HG03575 (cell line): Measurements from ENCODE around the gene DAB2.

Source experiments
- ATAC-seq: cut with Tn5 transposase; IDR thresholded peaks from one replicate; pipeline ENCODE4 v1.9.1; 2021; ENCODE audit not compliant: unreplicated experiment, insufficient number of reproducible peaks, low FRiP score; ENCODE audit errors: extremely low read depth

DAB2 gene

GRCh38 chr5:39424736-39425637 lies at the start of gene DAB2:
Gene DAB2, minus strand, starts transcription at chr5:39424980. Its CDS starts 30,660 bp downstream, at chr5:39394320.
- ATAC-seq = no peak

- no peak for ATAC-seq
These were observed 48.5 kb upstream of the DAB2 start for GRCh38 chr5:39473156-39473775.

GRCh38 chr5:39471836-39472508 lies 47.2 kb upstream of the DAB2 start:
- no peak for ATAC-seq

- ATAC-seq = no peak
These were observed 46.0 kb upstream of the DAB2 start for GRCh38 chr5:39470811-39471210.

GRCh38 chr5:39469777-39470415 lies 45.1 kb upstream of the DAB2 start:
- ATAC-seq = no peak

- ATAC-seq = no peak
These were observed 44.4 kb upstream of the DAB2 start for GRCh38 chr5:39469176-39469575.

- no peak for ATAC-seq
These were observed 42.1 kb upstream of the DAB2 start for GRCh38 chr5:39466846-39467245.

GRCh38 chr5:39465843-39466242 lies 41.1 kb upstream of the DAB2 start:
- ATAC-seq = no peak

GRCh38 chr5:39465097-39465496 lies 40.3 kb upstream of the DAB2 start:
- ATAC-seq = no peak

- no peak for ATAC-seq
These were observed 39.3 kb upstream of the DAB2 start for GRCh38 chr5:39464088-39464487.

- ATAC-seq = no peak
These were observed 37.4 kb upstream of the DAB2 start for GRCh38 chr5:39462211-39462610.

- ATAC-seq = peak; percentile 43
These were observed 36.4 kb upstream of the DAB2 start for GRCh38 chr5:39461007-39461682.

GRCh38 chr5:39459907-39460306 lies 35.1 kb upstream of the DAB2 start:
- ATAC-seq = no peak

GRCh38 chr5:39459071-39459470 lies 34.3 kb upstream of the DAB2 start:
- no peak for ATAC-seq

- ATAC-seq = no peak
These were observed 30.9 kb upstream of the DAB2 start for GRCh38 chr5:39455645-39456044.

GRCh38 chr5:39453606-39454005 lies 28.8 kb upstream of the DAB2 start:
- ATAC-seq = no peak

GRCh38 chr5:39452846-39453245 lies 28.1 kb upstream of the DAB2 start:
- ATAC-seq = no peak

GRCh38 chr5:39451276-39451941 lies 26.6 kb upstream of the DAB2 start:
- ATAC-seq = no peak
